GM12875 (cell line): ENCODE data around the gene CACNA1D.

Experiments
- H3K4me3 ChIP-seq: one replicate; pipeline ENCODE4 v1.5.1; 2011; ENCODE audit warnings: low read depth, low read length, control low read depth
- CTCF ChIP-seq: IDR thresholded peaks from 2 replicates; pipeline ENCODE4 v1.5.1; 2011; ENCODE audit warnings: low read depth, mild to moderate bottlenecking, control low read depth, inconsistent platforms, low read length, moderate library complexity, borderline replicate concordance; ENCODE audit not compliant: insufficient read depth

The CACNA1D gene

DNA sequence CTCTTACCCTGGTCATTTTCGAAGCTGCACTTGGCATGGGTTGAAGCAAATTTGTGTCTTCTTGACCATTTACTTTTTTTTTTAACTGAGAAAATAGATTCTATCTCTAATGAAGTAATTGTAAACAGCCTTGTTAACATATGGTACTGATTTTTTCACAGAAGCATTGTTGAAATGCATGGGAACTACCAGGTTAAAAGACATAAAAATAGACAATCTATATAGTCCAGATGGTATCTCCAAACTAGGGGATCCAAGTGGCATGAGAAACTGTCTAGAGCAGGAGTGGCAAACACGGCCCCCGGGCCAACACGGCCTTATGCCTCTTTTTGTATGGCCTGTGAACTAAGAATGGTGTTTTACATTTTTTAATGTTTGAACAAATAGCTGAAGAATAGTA is 41.9 kb downstream of the CACNA1D start:
- H3K4me3 ChIP-seq, result no peak overlapping the region
- no peak for TF ChIP-seq CTCF

- no peak for TF ChIP-seq CTCF
- H3K4me3 ChIP-seq, result no peak overlapping the region
Measured at GRCh38 chr3:53544357-53544756, 49.9 kb downstream of the CACNA1D start.

- TF ChIP-seq CTCF, result no peak
- no peak overlapping the region for H3K4me3 ChIP-seq
Measured at GRCh38 chr3:53545310-53545995, 51.0 kb downstream of the CACNA1D start.

- H3K4me3 ChIP-seq, result no peak overlapping the region
- TF ChIP-seq CTCF, result no peak
Measured at GRCh38 chr3:53545996-53546359, 51.6 kb downstream of the CACNA1D start.

GRCh38 chr3:53547327-53547726 is 52.9 kb downstream of the CACNA1D start:
- H3K4me3 ChIP-seq, result no peak overlapping the region
- TF ChIP-seq CTCF, result no peak

DNA sequence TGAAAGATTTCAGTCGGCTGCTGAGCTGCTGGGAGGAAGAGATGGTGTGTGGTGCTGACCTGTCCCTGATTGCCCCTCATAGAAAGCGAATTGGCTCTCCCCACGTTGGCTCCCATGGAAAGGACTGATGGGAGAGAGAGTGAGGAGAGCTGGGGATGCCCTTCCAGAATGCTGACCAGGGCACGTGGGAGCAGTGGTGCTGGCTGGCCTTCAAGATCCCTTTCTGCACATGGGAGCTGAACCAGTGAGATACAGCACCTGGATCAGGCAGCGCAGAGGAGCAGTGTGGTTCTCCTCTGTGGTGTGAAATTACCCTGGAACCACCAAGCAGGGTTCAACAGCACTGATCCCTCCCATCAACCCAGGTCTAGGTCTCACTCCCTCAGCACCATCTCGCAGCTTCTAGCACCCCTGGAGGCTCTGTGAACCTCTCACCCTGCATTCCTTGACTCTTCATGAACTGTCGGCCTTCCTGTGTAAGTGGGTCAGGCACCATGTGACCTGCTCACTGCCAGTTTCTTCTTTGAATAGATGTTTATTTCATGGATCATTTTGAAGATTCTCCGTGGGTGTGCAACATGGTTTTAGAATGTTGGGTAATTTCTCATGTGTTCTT is 55.7 kb downstream of the CACNA1D start:
- TF ChIP-seq CTCF, result no peak
- no peak overlapping the region for H3K4me3 ChIP-seq

- no peak overlapping the region for H3K4me3 ChIP-seq
- no peak for TF ChIP-seq CTCF
Measured at GRCh38 chr3:53551324-53551723, 56.9 kb downstream of the CACNA1D start.
